Stimulated activated CD4-positive, alpha-beta T cell treated with anti-CD3 and anti-CD28 coated beads, TNF-alpha, amount 100 ng/mL, for 1 hour (primary cell): ENCODE measurements around the gene TPM2.

Experiments
- DNase-seq, 3 donors: peaks; one replicate each; pipeline ENCODE4 v3.0.0-alpha.2; 2020; ENCODE audit warnings: low read depth in 3 of 3, low spot score in 1 of 3

TPM2 gene

GRCh38 chr9:35679091-35679490 is 10.6 kb downstream of the TPM2 start:
- DNase-seq, result no peak

GRCh38 chr9:35675732-35676392 is 13.9 kb downstream of the TPM2 start:
- DNase-seq, result no peak

- no peak for DNase-seq
Measured at GRCh38 chr9:35675204-35675603, 14.5 kb downstream of the TPM2 start.

GRCh38 chr9:35674025-35674361 is 15.7 kb downstream of the TPM2 start:
- no peak for DNase-seq

- no peak for DNase-seq
Measured at GRCh38 chr9:35673132-35674024, 16.3 kb downstream of the TPM2 start, which contains the start of gene CA9. Gene CA9 (plus strand): TSS chr9:35673928. CDS start chr9:35673960, 32 bp downstream.

- DNase-seq, result no peak
Measured at GRCh38 chr9:35669331-35670145, 20.2 kb downstream of the TPM2 start.

GRCh38 chr9:35667939-35668338 is 21.8 kb downstream of the TPM2 start:
- no peak for DNase-seq

GRCh38 chr9:35666549-35666948 is 23.2 kb downstream of the TPM2 start:
- DNase-seq, result no peak

GRCh38 chr9:35666045-35666444 is 23.7 kb downstream of the TPM2 start:
- DNase-seq, result no peak

- DNase-seq, result no peak
Measured at GRCh38 chr9:35665471-35665818, 24.3 kb downstream of the TPM2 start.

GRCh38 chr9:35664531-35665470 is 24.9 kb downstream of the TPM2 start, which contains the start of gene ARHGEF39:
Gene ARHGEF39 (minus strand): TSS chr9:35665195. CDS start chr9:35665169, 26 bp downstream.
- peak in 1 of 3 donors; percentile 51 for DNase-seq

- DNase-seq, result no peak
Measured at GRCh38 chr9:35662437-35662836, 27.3 kb downstream of the TPM2 start.

- DNase-seq, result no peak
Measured at GRCh38 chr9:35661756-35662350, 27.9 kb downstream of the TPM2 start.

- no peak for DNase-seq
Measured at GRCh38 chr9:35660966-35661415, 28.7 kb downstream of the TPM2 start.

GRCh38 chr9:35659340-35659739 is 30.4 kb downstream of the TPM2 start:
- no peak for DNase-seq

GRCh38 chr9:35658968-35659220 is 30.8 kb downstream of the TPM2 start:
- no peak for DNase-seq

GRCh38 chr9:35658137-35658967 is 31.4 kb downstream of the TPM2 start, which contains the start of gene CCDC107:
Gene CCDC107 (plus strand): TSS chr9:35658292. CDS start chr9:35658380, 88 bp downstream.
- peak; percentile 56 to 76 (median 68) for DNase-seq

- peak; percentile 75 to 85 (median 84) for DNase-seq
Measured at GRCh38 chr9:35657546-35658136, 32.1 kb downstream of the TPM2 start, which contains the start of gene RMRP. Gene RMRP (minus strand): TSS chr9:35658019.
